Measurements from ENCODE around the gene PLPP2. TPM values are rescaled to one million over a fixed set of nuclear protein-coding genes. Genes with fewer than 3 reads are reported as not detected.

PLPP2 gene
- total RNA-seq, 2 donors from 2014 or later: 0.82 to 3.3 TPM

- H3K27ac ChIP-seq: no peak overlapping the region
- peak; percentile 54 for DNase-seq (ENCODE audit: low spot score)
- no peak overlapping the region for H3K4me3 ChIP-seq
- TF ChIP-seq CTCF (IDR thresholded peaks at IDR 0.05): no peak
- no peaks in the 10 kb centered on the region for H3K9me3 ChIP-seq
- H3K27me3 ChIP-seq: no peaks in the 10 kb centered on the region
- no peaks in the 10 kb centered on the region for H3K4me1 ChIP-seq
- no peaks in the 10 kb centered on the region for H3K36me3 ChIP-seq
These were observed 13.5 kb downstream of the PLPP2 start for GRCh38 chr19:277581-278165.

GRCh38 chr19:277131-277530 lies 14.1 kb downstream of the PLPP2 start:
- TF ChIP-seq CTCF (IDR thresholded peaks at IDR 0.05): no peak
- H3K9me3 ChIP-seq: no peaks in the 10 kb centered on the region
- H3K4me3 ChIP-seq: no peak overlapping the region
- DNase-seq (ENCODE audit: low spot score): peak; percentile 18
- no peaks in the 10 kb centered on the region for H3K4me1 ChIP-seq
- no peaks in the 10 kb centered on the region for H3K27me3 ChIP-seq
- H3K36me3 ChIP-seq: no peaks in the 10 kb centered on the region
- no peak overlapping the region for H3K27ac ChIP-seq

GRCh38 chr19:275958-276646 lies 15.1 kb downstream of the PLPP2 start:
- no peak for TF ChIP-seq CTCF (IDR thresholded peaks at IDR 0.05)
- Histone ChIP-seq H3K27me3 (no peaks in the 10 kb centered on the region), H3K27ac (no peak overlapping the region), H3K4me3 (no peak overlapping the region), H3K4me1 (no peaks in the 10 kb centered on the region), H3K36me3 (no peaks in the 10 kb centered on the region), H3K9me3 (no peaks in the 10 kb centered on the region)
- DNase-seq (ENCODE audit: low spot score): peak; percentile 18

- H3K27ac ChIP-seq: no peak overlapping the region
- H3K4me3 ChIP-seq: no peak overlapping the region
- no peaks in the 10 kb centered on the region for H3K36me3 ChIP-seq
- peak; percentile 36 for DNase-seq (ENCODE audit: low spot score)
- H3K9me3 ChIP-seq: no peaks in the 10 kb centered on the region
- no peak for TF ChIP-seq CTCF (IDR thresholded peaks at IDR 0.05)
- no peaks in the 10 kb centered on the region for H3K27me3 ChIP-seq
- no peaks in the 10 kb centered on the region for H3K4me1 ChIP-seq
These were observed 16.2 kb downstream of the PLPP2 start for GRCh38 chr19:275000-275399.

- TF ChIP-seq CTCF (IDR thresholded peaks at IDR 0.05): no peak
- H3K9me3 ChIP-seq: no peaks in the 10 kb centered on the region
- peak; percentile 23 for DNase-seq (ENCODE audit: low spot score)
- no peaks in the 10 kb centered on the region for H3K36me3 ChIP-seq
- no peak overlapping the region for H3K27ac ChIP-seq
- H3K27me3 ChIP-seq: no peaks in the 10 kb centered on the region
- no peaks in the 10 kb centered on the region for H3K4me1 ChIP-seq
- H3K4me3 ChIP-seq: no peak overlapping the region
These were observed 17.8 kb downstream of the PLPP2 start for GRCh38 chr19:273393-273792.
